Kidney (tissue), 14 donors: ENCODE data around the gene ALDH6A1. TPM values are rescaled to one million over a fixed set of nuclear protein-coding genes. Genes with fewer than 3 reads are reported as not detected.

Experiments used
- DNase-seq, 5 donors: peaks; one replicate each; pipeline ENCODE4 v3.0.0-alpha.2; 2013 to 2020
- FAIRE-seq: peaks from 2 replicates; lab custom pipeline; 2012; peaks lifted over from hg19 to GRCh38; lab: Jason Lieb, UNC
- H3K27ac ChIP-seq, 2 donors: one replicate each; pipeline ENCODE4 v1.7.0; 2013; ENCODE audit warnings: low read depth in 2 of 2, low read length in 2 of 2, inconsistent platforms in 1 of 2
- H3K27me3 ChIP-seq: one replicate; pipeline ENCODE4 v1.7.1; 2013; ENCODE audit warnings: low read length, inconsistent platforms; ENCODE audit not compliant: control insufficient read depth, insufficient read depth
- H3K36me3 ChIP-seq, 3 donors: one replicate each; pipeline versions ENCODE4 v1.7.0 to v1.7.1; 2013; ENCODE audit warnings: low read length in 3 of 3, control low read depth in 1 of 3, inconsistent platforms in 1 of 3; ENCODE audit not compliant: insufficient read depth in 3 of 3, control insufficient read depth in 2 of 3
- H3K4me1 ChIP-seq, 3 donors: one replicate each; pipeline versions ENCODE4 v1.7.0 to v1.7.1; 2013; ENCODE audit warnings: low read length in 3 of 3, inconsistent platforms in 1 of 3, low read depth in 1 of 3; ENCODE audit not compliant: control insufficient read depth in 2 of 3, insufficient read depth in 2 of 3
- H3K4me3 ChIP-seq, 3 donors: one replicate each; pipeline versions ENCODE4 v1.7.0 to v1.8.1; 2013; ENCODE audit warnings: low read length in 3 of 3, control low read depth in 1 of 3, inconsistent platforms in 1 of 3
- H3K9ac ChIP-seq, 3 donors: one replicate each; pipeline versions ENCODE4 v1.7.0 to v1.7.1; 2013; ENCODE audit warnings: low read length in 3 of 3, control low read depth in 1 of 3, inconsistent platforms in 1 of 3
- H3K9me3 ChIP-seq, 3 donors: one replicate each; pipeline versions ENCODE4 v1.7.0 to v1.7.1; 2013; ENCODE audit warnings: low read length in 3 of 3, control low read depth in 1 of 3, inconsistent platforms in 1 of 3; ENCODE audit not compliant: control insufficient read depth in 2 of 3, insufficient read depth in 1 of 3
- intact Hi-C: fragments of 100-400 bp; cut with DNase I; formaldehyde crosslinking; loops from one replicate; pipeline ENCODE4 v1.11.1; 2022
- polyA plus RNA-seq: library from polyadenylated mRNA; stranded (reverse); fragments of 350-450 nt; fragmentation: Illumina TruSeq; extraction: RNeasy Lipid Tissue Mini Kit (QIAGEN cat#74804); gene quantifications from one replicate; pipeline ENCODE4 v1.2.3, GENCODE V29; 2014; ENCODE audit warnings: low read depth, low replicate concordance; ENCODE audit not compliant: insufficient read depth
- total RNA-seq: library from RNA; stranded (reverse); fragmentation: NEBNext Ultra II Directional; extraction: Animal tissue kit (Norgen Biotek cat#: 25700); gene quantifications from one replicate; pipeline ENCODE4 v1.2.1, GENCODE V29; 2021
- TF ChIP-seq, protein P1 (sequence below): IDR thresholded peaks from 3 replicates; pipeline ENCODE4 v1.5.1; 2012; ENCODE audit warnings: mild to moderate bottlenecking, moderate library complexity, borderline replicate concordance; ENCODE audit not compliant: insufficient read depth; ENCODE audit errors: extremely low read depth
- donor health status: control.
- donor health status: control.
- donor health status: control.
- donor health status: control.
- donor health status: control.
- donor health status: DM: yes; HTN: yes; CAD: no.
- donor health status: Normal renal cell carcinoma (clear cell type).

ALDH6A1 gene
- total and polyA plus RNA-seq, 2 donors from 2014 or later: 34.1 to 102 TPM

DNA sequence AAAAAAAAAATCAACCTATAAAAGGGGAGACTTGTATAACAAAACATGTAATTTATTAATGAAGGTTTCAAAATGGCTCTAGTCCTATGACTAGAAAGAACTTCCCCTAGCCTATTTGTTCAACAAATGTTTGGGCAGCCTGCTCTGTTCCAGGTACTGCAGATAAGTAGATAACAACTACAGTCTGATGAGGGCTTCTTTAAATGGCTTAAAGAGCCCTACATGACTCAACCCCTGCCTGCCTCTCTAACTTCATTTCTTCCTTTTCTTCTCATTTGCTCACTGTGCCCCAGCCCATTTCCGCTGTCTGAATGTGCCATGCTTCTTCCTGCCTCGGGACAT, 21.5 kb downstream of the ALDH6A1 start:
- intact Hi-C loops: no loop called here
- H3K27ac ChIP-seq: no peak overlapping the region
- FAIRE-seq: no peak
- peaks cover 5 to 56% (median 15%) of the 10 kb centered on the region in 3 donors for H3K36me3 ChIP-seq
- TF ChIP-seq, protein P1, sequence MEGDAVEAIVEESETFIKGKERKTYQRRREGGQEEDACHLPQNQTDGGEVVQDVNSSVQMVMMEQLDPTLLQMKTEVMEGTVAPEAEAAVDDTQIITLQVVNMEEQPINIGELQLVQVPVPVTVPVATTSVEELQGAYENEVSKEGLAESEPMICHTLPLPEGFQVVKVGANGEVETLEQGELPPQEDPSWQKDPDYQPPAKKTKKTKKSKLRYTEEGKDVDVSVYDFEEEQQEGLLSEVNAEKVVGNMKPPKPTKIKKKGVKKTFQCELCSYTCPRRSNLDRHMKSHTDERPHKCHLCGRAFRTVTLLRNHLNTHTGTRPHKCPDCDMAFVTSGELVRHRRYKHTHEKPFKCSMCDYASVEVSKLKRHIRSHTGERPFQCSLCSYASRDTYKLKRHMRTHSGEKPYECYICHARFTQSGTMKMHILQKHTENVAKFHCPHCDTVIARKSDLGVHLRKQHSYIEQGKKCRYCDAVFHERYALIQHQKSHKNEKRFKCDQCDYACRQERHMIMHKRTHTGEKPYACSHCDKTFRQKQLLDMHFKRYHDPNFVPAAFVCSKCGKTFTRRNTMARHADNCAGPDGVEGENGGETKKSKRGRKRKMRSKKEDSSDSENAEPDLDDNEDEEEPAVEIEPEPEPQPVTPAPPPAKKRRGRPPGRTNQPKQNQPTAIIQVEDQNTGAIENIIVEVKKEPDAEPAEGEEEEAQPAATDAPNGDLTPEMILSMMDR: no peak
- no peaks in the 10 kb centered on the region for H3K4me1 ChIP-seq
- no peaks in the 10 kb centered on the region for H3K27me3 ChIP-seq
- no peak overlapping the region for H3K9ac ChIP-seq
- no peak overlapping the region for H3K4me3 ChIP-seq
- no peaks in the 10 kb centered on the region for H3K9me3 ChIP-seq
- no peak for DNase-seq

DNA sequence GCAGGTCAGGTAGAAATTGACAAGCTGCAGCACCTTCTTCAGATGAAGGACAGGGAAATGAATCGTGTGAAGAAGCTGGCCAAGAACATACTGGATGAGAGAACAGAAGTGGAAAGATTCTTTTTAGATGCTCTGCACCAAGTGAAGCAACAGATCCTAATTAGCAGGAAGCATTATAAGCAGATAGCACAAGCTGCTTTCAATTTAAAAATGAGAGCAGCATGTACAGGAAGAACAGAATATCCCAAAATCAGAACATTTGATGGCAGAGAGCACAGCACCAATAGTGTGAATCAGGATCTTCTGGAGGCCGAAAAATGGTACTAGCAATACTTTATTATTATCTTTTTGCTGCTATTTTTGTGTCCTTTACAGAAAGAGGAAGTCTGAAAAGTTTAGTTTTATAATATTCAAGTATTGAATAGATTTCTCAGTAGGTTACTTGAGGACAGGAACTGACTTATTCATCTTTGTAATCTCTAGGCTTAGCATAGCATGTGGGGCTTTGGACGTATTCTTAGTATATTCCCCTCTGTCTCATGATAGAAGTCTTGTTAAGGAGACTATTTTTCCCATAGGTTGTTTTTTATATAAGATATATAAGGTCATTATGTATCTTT, 34.3 kb downstream of the ALDH6A1 start:
- DNase-seq (no peak), FAIRE-seq (no peak)
- Histone ChIP-seq H3K36me3 (no peaks in the 10 kb centered on the region), H3K27me3 (no peaks in the 10 kb centered on the region), H3K9ac (no peak overlapping the region), H3K9me3 (no peaks in the 10 kb centered on the region), H3K4me1 (no peaks in the 10 kb centered on the region), H3K4me3 (no peak overlapping the region), H3K27ac (no peak overlapping the region)
- intact Hi-C loops: no loop called here
- TF ChIP-seq, protein P1: no peak

DNA sequence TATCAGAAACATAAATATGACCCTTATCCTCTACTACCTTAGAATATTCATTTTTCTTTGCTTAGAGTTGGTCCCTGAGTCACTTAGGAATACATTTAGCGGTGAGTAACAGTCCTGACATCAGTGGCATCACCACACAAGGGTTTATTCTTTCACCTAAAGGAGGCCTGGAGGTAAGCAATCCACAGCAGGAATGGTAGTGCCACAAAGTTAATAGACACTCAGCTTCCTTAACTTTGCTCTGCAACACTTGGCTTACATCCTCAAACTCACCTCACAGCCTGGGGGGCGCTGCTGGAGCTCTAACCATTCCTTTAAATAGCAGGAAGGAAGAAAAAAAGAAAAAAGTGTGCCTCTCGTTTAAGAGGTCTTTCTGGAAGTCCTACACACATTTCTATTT, 36.0 kb downstream of the ALDH6A1 start:
- no peaks in the 10 kb centered on the region for H3K27me3 ChIP-seq
- no peaks in the 10 kb centered on the region for H3K4me1 ChIP-seq
- intact Hi-C loops: no loop called here
- H3K36me3 ChIP-seq: no peaks in the 10 kb centered on the region
- no peak overlapping the region for H3K4me3 ChIP-seq
- no peak for DNase-seq
- no peak overlapping the region for H3K27ac ChIP-seq
- no peak overlapping the region for H3K9ac ChIP-seq
- H3K9me3 ChIP-seq: no peaks in the 10 kb centered on the region
- TF ChIP-seq, protein P1: no peak
- no peak for FAIRE-seq

DNA sequence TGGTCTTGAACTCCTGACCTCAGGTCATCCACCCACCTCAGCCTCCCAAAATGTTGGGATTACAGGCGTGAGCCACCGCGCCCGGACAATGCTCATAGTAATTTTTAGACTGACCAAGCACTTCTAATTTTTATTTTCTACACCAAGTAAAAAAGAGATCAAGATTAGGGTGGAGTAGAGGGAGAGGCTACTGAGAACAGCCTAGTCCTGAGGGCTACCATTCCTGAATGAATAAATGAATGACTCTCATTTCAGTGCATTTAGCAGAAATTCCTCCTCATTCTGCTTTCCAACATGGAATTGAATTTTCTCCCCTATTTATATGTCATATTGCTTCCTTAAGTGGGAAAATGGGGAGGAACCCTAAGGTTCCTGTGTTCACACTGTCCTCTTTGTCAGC, 38.7 kb downstream of the ALDH6A1 start:
- Histone ChIP-seq H3K27me3 (no peaks in the 10 kb centered on the region), H3K27ac (no peak overlapping the region), H3K4me1 (no peaks in the 10 kb centered on the region), H3K9me3 (no peaks in the 10 kb centered on the region), H3K9ac (no peak overlapping the region), H3K36me3 (no peaks in the 10 kb centered on the region), H3K4me3 (no peak overlapping the region)
- TF ChIP-seq, protein P1: no peak
- no peak for FAIRE-seq
- no peak for DNase-seq
- intact Hi-C loops: no loop called here
